Calu3 (cell line): ENCODE data around the gene CNDP2. TPM values are rescaled to one million over a fixed set of nuclear protein-coding genes. Genes with fewer than 3 reads are reported as not detected.
"Not testable (repeated sequence)": the region's sequence is repeated elsewhere in the genome, so short reads cannot be mapped to it uniquely, and the experiment has no call there.

Experiments used
- BruUV-seq: library from RNA; stranded (reverse); fragments of 400-500 nt; replicated peaks from 2 replicates; lab custom pipeline; 2021; lab: Mats Ljungman, UMichigan
- CTCF ChIA-PET: fragments of 300-600 bp; sonication (Branson Sonifier 250); formaldehyde crosslinking; loops from one replicate; lab custom pipeline; 2022; ENCODE audit warnings: antibody characterized with exemption; lab: Charles Lee
- DNase-seq: peaks from one replicate; pipeline ENCODE4 v3.0.0; 2022
- H3K27ac Mint-ChIP-seq: one replicate; pipeline ENCODE4 v1.8.0; 2022; ENCODE audit warnings: mixed read lengths; ENCODE audit not compliant: unreplicated experiment
- H3K27me3 Mint-ChIP-seq: one replicate; pipeline ENCODE4 v1.8.0; 2022; ENCODE audit warnings: mixed read lengths; ENCODE audit not compliant: unreplicated experiment
- H3K36me3 Mint-ChIP-seq: one replicate; pipeline ENCODE4 v1.8.0; 2022; ENCODE audit warnings: mild to moderate bottlenecking, moderate library complexity, mixed read lengths; ENCODE audit not compliant: insufficient read depth, unreplicated experiment
- H3K4me1 Mint-ChIP-seq: one replicate; pipeline ENCODE4 v1.8.0; 2022; ENCODE audit warnings: mild to moderate bottlenecking, low read depth, mixed read lengths; ENCODE audit not compliant: unreplicated experiment
- H3K4me3 Mint-ChIP-seq: one replicate; pipeline ENCODE4 v1.8.0; 2022; ENCODE audit warnings: mild to moderate bottlenecking, low read depth, moderate library complexity, mixed read lengths; ENCODE audit not compliant: unreplicated experiment
- H3K9me3 Mint-ChIP-seq: one replicate; pipeline ENCODE4 v1.8.0; 2022; ENCODE audit warnings: low read depth, mixed read lengths; ENCODE audit not compliant: unreplicated experiment
- CTCF ChIP-seq: fragments of 200-600 bp; IDR thresholded peaks from one replicate; pipeline ENCODE4 v1.8.0; 2022; ENCODE audit warnings: antibody characterized with exemption; ENCODE audit not compliant: unreplicated experiment
- intact Hi-C: fragments of 100-400 bp; cut with micrococcal nuclease; formaldehyde crosslinking; loops from one replicate; pipeline ENCODE4 v1.10.0; 2022; ENCODE audit not compliant: unreplicated experiment
- total RNA-seq: library from RNA; stranded (reverse); gene quantifications from 2 replicates; pipeline ENCODE4 v1.2.3, GENCODE V29; 2022

CNDP2 gene
- total RNA-seq, 1 experiment from 2014 or later: 279 TPM

GRCh38 chr18:74562131-74562730 lies 66.1 kb downstream of the CNDP2 start:
- peaks cover 6% of the 10 kb centered on the region for H3K4me1 Mint-ChIP-seq
- CTCF ChIA-PET: interaction anchor here (0.7 kb wide), 1 partner anchor 11 kb away, joined by 5 read pairs; no protein-coding TSS in a partner anchor
- BruUV-seq: no TSS peak
- no peak for TF ChIP-seq CTCF
- no peak overlapping the region for H3K27ac Mint-ChIP-seq
- H3K36me3 Mint-ChIP-seq: no peaks in the 10 kb centered on the region
- intact Hi-C loops: no loop called here
- H3K9me3 Mint-ChIP-seq: peaks cover 3% of the 10 kb centered on the region
- H3K27me3 Mint-ChIP-seq: peaks cover 66% of the 10 kb centered on the region
- no peak for DNase-seq
- no peak overlapping the region for H3K4me3 Mint-ChIP-seq

GRCh38 chr18:74562775-74563174 lies 66.6 kb downstream of the CNDP2 start:
- Mint-ChIP-seq H3K4me1 (peaks cover 6% of the 10 kb centered on the region), H3K27ac (no peak overlapping the region)

DNA sequence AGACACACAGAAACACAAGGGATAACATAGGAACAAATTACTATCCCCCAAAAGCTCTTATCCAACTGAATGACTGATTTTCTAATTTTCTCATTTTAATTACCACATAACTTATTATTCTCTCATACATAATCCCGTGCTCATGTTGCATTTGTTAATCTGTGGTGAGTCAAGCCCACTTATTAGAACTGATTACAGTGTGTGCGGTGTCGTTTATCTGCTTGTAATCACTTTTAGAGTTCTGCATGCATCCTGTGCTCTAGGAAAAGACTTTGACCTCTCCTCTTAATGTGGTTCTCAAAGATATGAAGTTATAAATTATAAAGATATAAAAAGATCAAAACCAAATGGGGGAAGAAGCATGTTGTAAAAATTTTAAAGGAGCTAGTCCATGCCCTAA lies 67.8 kb downstream of the CNDP2 start:
- H3K9me3 Mint-ChIP-seq: peaks cover 3% of the 10 kb centered on the region
- H3K27ac Mint-ChIP-seq: no peak overlapping the region
- peaks cover 67% of the 10 kb centered on the region for H3K27me3 Mint-ChIP-seq
- intact Hi-C loops: no loop called here
- no peaks in the 10 kb centered on the region for H3K36me3 Mint-ChIP-seq
- peaks cover 6% of the 10 kb centered on the region for H3K4me1 Mint-ChIP-seq
- no peak for DNase-seq
- BruUV-seq: no TSS peak
- TF ChIP-seq CTCF: no peak
- CTCF ChIA-PET: interaction anchor here (0.6 kb wide), 1 partner anchor 1953 kb away, joined by 4 read pairs; no protein-coding TSS in a partner anchor
- H3K4me3 Mint-ChIP-seq: no peak overlapping the region

More at GRCh38 chr18:74562775-74563174, 66.6 kb downstream of the CNDP2 start:
- H3K27me3 Mint-ChIP-seq: peaks cover 66% of the 10 kb centered on the region
- intact Hi-C loops: no loop called here
- no peak overlapping the region for H3K4me3 Mint-ChIP-seq
- no TSS peak for BruUV-seq
- CTCF ChIA-PET: interaction anchor here (0.7 kb wide), 1 partner anchor 11 kb away, joined by 5 read pairs; no protein-coding TSS in a partner anchor
- H3K9me3 Mint-ChIP-seq: peaks cover 3% of the 10 kb centered on the region
- DNase-seq: no peak
- H3K36me3 Mint-ChIP-seq: no peaks in the 10 kb centered on the region
- TF ChIP-seq CTCF: no peak

GRCh38 chr18:74565164-74565563 lies 69.0 kb downstream of the CNDP2 start:
- H3K4me3 Mint-ChIP-seq, H3K36me3 Mint-ChIP-seq, BruUV-seq, H3K27ac Mint-ChIP-seq, intact Hi-C loops, CTCF ChIA-PET, H3K4me1 Mint-ChIP-seq, DNase-seq, H3K9me3 Mint-ChIP-seq: not testable (repeated sequence)
- peaks cover 70% of the 10 kb centered on the region for H3K27me3 Mint-ChIP-seq

GRCh38 chr18:74565993-74566392 lies 69.8 kb downstream of the CNDP2 start:
- CTCF ChIA-PET, DNase-seq, H3K27ac Mint-ChIP-seq, H3K4me1 Mint-ChIP-seq, H3K4me3 Mint-ChIP-seq, BruUV-seq, intact Hi-C loops, H3K9me3 Mint-ChIP-seq, H3K36me3 Mint-ChIP-seq: not testable (repeated sequence)
- peaks cover 78% of the 10 kb centered on the region for H3K27me3 Mint-ChIP-seq
